ENCODE data around the gene BRSK2. TPM values are rescaled to one million over a fixed set of nuclear protein-coding genes. Genes with fewer than 3 reads are reported as not detected.
A peak's percentile ranks its signal among the peaks of the same experiment; 100 is the strongest.

BRSK2 gene
- total RNA-seq, 1 donor from 2014 or later: 0.40 TPM

DNA sequence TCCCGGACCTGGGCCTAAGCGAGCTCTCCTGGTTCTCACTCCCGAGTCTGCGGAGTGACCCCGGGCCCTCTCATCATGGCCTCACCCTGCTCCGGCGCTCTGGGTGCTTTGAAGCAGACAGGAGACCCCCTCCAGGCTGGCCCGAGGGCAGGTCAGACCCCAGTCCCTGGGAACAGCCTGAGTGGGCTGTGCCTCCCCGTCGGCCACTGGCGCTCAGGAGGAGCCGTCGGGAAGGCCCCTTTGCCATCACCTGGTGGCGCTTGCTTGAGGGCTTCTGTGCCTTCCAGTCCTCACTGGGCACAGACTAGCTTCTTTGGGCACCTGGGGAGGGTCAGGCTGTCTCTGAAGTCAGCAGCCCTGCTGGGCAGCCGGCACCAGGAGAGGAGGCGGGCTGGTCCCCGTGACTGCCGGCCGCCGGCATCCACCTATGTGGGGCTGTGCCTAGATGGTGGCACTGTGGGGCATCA, 6.7 kb downstream of the BRSK2 start:
- no peak for DNase-seq (ENCODE audit: low read depth in 2 of 2)

DNA sequence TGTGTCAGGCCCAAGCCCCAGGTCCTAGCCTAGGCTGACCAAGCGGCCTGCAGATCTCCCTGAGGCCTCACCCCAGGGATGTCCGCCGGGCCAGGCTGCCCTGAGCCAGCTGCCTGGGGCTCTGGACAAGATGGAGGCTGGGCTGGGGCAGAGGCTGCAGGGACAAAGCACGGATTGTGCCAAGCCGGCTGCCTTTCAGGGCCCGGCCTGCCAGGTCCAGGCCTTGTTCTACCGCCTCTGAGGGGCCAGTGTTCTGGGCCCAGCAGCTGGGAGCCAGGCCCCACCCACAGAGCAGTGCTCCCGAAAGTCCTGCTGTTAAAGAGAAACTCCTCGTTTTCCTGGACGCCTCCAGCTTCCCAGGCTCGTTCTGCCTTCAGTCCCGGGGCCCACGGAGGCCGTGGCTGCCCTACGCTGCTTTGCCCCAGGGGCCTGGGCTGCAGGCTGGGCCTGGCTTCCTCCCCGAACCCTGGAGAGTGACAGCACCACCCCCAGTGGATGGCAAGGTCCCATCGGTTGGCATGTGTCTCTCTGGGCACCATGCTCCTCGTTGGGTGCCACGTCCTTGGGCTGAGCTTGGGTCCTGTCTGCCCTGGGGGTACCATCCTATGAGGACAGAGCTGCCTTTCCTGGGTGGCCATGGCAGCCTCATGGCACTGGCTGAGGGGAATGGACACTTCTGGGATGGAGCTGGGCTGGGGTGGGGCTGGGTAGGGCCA, 7.6 kb downstream of the BRSK2 start:
- no peak for DNase-seq (ENCODE audit: low read depth in 2 of 2)

DNA sequence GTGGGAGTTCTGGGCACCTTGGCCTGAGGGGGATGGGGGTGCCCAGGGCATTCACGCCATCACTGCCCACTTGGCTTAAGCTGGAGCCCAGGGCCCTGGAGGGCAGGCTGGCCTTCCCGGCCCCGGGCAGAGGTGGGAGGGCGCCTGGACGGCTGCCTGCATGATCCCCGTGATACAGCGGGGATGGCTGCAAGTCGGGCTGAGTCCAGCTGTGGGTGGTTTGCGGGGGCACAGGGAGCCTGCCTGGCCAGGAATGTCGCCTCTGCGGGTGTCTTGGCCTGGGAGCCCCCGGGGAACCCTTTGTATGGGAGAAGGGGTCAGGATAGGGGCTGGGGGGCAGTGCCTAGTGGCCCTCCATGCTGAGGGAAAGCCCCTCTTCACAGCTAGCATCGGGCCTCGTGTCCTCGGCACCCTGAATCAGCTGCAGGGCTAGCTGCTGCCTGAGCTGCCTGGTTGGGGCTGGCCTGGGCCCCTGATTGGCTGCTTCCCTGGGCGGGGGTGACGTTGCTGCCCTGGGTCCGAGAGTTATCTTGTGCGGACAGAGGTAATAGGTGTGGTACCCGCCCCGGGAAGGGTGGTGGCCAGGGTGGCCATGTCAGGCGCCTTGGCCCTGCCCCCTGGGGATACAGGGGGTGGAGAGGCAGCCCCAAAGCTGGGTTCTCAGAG, 8.3 kb downstream of the BRSK2 start:
- DNase-seq (ENCODE audit: low read depth in 2 of 2): no peak

DNA sequence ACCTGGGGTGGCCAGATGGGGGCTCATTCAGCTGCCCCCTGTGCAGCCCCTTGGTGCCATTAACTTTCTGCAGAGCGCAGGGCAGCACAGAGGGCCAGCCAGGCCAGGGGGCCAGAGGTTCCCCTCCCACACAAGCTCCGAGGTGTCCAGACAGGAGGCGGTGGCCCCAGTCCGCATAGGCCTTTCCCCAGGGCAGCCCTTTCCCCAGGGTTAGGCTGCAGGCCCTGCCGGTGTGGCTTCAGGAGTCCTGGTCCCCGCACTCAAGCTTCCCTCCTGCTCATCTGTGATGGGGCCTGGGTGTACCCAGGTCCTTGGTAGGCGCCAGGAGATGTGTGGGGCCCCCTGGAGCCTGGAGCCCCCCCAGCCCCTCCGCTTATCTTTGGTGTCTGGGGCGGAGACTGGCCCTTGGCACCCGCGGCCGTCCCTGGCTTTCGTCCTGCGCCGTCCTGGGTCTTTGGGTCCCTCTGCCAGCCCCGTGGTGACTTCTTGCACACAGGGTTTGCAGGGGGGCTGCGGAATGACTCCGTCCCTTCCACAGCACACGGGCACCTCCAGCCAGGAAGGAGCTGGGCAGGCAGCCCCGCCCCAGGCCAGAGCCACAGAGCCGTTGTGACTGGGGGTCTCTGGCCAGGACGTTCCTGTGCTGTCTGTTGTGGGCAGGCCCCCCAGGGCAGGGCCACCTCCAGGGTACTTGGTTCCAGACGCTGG, 8.9 kb downstream of the BRSK2 start:
- no peak for DNase-seq (ENCODE audit: low read depth in 2 of 2)

DNA sequence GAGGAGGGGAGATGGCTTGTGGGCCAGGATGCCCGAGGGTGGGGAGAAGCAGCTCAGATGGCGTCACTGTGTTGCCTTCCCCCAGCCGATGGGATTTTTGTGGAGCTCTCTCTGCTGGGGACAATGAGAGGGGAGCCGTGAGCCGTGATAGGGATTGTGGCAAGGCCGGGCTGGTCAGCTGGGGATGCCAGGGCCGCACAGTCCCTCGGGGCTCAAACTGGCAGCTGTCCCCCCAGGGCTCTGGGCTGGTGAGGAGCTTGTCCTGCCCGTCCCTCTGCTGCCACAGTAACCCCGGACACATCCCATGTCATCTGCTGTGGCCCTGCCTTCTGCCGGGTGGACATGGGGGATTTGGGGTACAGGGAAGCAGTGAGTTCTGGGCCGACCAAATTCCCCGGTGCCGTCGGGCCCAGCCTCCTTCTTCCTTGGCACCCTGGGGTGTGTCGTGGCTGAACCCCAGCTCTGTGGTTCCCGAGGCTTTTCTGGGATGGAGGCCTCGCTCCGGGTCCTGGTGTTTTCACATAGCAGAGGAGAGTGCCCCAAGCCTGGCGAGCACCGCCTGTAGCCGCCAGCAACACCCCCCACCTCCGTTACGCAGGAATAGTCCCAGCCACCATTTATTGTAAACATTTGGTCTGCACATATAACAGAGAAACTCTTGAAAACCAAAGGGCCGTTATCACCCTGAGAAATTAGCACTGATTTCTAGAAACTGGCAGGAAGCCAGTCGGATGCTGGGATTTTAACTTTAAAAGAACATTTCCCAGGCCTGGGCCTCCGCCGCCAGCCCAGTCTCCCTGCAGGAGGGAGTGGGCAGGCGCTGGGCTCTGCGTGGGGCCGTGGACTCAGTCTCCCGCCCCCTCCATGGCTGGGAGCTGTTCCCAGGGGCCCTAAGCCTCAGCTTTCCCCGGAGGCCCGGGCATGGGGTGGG, 9.9 kb downstream of the BRSK2 start:
- no peak for DNase-seq (ENCODE audit: low read depth in 2 of 2)

DNA sequence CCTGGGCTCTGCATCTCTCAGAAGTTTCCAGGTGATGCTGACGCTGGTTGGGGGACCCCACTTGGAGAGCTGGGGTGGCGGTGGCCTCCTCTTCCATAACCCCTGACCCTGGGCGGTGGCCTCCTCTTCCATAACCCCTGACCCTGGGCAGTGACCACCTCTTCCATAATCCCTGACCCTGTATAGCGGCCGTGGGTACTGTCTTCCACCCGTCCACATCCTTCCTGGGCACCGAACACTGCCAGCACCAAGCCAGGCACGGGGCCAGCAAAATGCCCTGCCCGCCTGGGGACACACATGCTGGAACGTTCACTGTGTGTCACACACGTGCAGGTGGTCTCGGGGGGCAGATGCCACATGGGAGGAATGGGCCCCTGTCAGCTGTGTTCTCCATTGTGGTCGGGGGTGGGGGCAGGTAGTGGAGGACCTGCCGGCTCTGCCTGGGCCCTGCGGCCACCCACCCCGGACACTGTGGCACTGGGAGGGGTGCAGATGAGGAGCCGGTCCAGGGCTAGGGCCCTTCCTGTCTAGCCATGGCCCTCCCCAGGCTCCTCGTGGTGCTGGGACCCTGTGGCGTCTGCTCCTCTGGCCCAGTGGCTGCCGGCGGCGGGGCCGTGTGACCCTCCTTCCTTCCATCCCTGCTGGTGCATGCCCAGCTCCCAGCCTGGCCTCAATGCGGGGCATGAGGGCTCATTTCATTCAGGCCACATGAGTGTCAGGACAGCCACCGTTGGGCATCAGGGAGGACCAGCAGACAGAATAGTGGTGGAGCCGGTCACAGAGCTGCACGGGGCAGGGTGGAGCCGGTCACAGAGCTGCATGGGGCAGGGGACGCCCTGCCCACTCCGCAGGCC, 10.8 kb downstream of the BRSK2 start:
- no peak for DNase-seq (ENCODE audit: low read depth in 2 of 2)

DNA sequence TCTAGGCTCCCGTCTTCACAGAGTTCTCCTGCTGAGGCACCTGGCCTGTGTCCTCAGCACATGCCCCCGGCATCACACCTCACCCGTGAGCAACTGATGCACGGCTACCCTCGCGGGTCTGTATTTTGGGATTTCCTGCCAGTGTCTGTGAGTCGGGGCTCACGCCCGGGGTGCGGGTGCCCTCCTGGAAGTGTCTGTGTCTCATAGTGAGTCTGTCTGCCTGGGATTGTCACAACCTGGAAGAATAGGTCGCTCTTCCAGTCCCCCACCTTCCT, 11.4 kb downstream of the BRSK2 start:
- no peak for DNase-seq (ENCODE audit: low read depth in 2 of 2)

DNA sequence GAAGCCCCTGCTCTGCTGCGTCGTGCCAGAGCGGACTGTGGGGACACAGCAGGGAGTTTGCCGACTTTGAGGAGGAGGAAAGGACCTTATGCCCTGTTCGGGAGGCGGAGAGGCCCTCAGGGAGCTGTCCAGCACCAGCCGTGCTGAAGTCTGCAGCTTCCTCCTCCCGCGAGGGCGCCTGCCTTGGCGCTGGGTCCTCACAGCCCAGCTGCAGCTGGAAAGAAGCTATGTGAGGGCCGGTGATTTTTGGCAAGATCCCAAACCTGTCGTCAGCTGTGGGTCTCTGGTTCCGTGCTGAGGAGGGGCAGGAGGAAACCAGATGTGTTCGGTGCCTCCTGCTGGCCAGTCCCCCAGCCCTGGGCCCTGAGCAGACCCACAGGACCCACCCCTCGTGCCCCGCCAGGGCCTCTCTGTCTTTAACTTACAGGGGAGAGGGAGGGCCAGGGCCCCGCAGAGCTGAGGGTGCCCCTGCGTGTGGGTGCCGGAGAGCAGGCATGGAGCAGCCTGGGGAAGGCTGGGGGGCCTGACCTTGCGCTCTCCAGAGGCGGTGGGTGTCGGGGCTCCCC, 12.0 kb downstream of the BRSK2 start:
- DNase-seq (ENCODE audit: low read depth in 2 of 2): peak; percentile 47 to 58

DNA sequence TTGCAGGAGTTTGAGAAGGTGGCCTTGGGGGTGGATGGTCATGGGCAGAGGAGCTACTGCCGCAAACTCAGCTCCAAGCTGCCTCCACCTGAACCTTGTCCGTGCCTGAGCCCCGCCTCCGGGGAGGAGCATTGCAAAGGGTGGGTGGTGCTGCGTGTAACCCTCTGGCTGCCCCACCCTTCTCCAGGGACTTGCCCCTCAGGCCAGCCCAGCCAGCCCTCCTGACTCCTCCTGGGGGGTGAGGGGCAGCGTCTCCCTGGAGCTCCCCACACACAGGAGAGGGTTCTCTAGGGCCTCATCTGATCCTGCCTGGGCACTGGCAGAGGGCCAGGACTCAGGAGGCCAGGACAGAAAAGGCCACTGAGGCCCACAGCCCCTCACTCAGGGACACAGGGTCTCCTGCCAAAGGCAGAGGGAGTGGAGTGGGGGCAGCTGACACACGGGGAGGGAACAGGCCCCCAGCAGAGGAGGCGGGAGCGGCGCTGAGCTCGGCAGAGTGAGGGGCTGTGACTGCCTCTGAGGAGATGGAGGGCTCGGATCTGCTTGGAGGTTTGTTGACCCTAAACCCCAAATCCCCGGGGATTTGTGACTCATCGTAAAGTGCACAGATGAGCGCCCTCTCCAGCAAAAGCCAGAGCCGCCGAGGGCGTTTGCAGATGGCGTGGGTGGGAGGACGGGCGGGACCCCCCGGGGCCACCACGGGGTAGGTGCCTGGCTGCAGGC, 12.8 kb downstream of the BRSK2 start:
- DNase-seq (ENCODE audit: low read depth in 2 of 2): no peak

DNA sequence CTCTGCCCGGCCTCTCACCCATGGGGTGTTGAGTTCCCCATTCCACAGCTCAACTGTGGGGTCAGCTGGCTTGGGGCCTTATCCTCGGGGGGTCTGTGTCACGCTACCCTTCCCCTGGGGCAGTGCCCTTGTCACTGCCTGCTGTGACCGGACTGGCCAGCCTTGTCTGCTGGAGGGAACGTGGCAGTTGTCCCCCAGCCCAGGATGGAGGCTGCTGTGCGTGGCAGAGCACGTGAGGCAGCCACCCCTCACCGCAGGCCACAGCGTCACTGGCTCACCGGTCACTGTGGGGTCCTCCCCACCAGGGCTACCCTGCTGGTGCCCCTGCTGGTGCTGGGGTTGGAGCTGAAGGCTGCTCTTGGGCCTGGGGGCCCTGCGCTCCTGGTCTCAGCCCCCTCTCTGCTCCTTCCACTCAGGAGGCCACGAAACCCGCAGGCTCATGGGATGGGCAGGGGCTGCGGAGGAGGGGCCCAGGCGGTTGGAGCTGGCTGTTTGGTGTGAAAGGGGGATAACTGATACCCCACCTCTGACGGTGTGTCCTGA, 13.4 kb downstream of the BRSK2 start:
- no peak for DNase-seq (ENCODE audit: low read depth in 2 of 2)

DNA sequence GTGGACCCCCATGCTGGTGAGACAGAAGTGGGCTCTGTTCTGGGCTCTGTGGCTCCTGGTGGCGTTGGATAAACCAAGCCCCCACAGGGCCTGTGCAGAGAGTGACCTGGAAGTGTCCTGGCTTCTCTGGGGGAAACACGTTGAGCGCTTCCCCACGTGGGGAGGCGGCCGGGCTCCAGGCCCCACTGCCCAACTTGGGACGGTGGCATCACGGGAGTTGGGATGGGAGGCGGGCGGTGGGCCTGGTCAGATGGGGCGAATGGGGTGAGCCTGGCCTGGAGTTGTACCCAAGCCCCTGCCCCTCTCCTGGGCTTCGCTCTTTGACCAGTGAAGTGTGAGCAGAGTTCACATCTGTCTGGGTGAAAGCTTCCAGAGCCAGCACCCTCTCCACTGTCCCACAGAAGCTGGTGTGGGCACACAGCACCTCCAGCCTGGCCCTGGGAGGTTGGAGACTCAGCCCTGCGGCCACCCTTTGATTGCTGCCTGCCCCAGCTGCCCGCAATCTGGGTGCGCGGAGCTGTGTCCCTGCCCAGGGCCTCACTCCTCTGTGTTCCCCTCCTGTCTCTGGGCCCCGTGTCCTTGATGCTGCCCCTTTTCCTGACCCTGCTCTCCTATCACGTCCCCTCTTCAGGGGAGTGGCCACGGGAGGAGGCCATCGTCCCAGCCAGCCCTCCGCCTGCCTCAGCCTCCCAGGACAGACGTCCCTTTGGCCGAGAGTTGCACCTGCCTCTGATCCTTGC, 14.2 kb downstream of the BRSK2 start:
- no peak for DNase-seq (ENCODE audit: low read depth in 2 of 2)

DNA sequence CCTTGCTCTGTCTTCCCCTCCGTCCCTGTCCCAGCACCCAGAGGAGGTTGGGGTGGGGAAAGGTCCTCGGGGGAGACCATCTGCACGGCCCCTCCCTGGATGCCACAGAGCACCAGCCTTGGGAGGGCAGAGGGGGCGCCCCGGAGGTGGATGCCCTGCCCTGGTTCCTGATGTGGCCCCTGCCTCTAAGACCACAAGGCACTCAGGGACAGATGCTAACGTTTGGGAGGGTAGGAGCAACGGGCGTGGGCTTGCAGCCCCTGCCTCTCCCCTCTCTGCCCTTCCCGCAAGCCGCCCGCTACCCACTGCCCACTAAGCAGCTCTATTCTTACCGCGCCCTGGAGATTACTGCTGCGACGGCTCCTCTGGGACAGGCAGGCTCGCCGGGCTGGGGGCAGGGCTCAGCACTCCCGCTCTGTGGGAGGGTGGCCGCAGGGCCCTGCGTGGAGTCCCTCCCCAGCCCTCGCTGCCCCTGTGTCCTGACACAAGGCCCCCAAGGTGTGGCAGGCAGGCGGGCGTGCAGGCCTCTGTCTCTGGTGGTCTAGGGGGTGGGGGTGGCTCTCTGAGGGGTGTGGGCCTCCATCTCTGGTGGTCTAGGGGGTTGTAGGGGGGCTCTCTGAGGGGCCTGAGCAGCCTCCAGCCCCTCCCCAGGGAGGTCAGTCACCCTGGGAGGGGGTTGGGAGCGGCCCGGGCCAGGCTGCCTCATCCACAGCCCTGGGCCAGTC, 14.9 kb downstream of the BRSK2 start:
- DNase-seq (ENCODE audit: low read depth in 2 of 2): no peak

DNA sequence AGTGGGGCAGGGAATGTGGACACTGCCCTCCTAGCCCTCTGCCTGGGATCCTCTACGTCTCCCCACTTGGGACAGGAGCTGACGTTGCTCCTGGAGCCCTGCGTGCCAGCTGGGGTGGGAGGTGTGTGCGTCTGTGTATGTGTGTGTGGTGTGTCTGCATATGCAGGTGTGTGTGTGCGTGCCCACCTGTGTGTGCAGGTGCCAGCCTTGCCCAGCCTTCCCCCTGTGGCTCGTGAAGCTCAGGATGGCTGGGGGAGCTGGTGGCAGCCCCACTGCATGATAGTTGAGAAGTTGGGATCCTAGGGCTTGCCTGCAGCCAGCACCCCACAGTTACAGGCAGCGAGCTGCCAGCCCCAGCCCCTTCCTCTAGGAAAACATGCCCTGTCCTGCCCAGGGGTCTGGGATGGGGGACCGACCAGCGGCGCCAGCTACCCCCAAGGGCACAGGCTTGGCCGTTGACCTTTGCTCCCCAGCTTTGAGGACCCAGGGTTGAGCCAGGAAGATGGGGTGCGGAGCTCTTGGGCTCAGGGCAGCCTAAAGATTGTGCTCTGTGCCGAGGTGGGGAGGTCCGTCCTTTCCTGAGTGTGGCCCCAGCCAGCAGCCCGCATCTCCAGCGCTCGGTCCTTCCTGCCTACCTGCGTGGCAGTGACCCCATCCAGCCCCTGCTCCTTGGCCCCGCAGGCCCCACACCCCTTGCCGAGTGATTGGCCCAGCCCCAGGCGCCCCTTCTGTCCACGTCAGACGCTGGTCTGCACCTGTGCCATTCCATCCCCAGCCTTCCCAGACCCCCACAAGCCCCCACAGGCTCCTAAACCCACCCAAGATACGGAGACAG, 15.7 kb downstream of the BRSK2 start:
- no peak for DNase-seq (ENCODE audit: low read depth in 2 of 2)

DNA sequence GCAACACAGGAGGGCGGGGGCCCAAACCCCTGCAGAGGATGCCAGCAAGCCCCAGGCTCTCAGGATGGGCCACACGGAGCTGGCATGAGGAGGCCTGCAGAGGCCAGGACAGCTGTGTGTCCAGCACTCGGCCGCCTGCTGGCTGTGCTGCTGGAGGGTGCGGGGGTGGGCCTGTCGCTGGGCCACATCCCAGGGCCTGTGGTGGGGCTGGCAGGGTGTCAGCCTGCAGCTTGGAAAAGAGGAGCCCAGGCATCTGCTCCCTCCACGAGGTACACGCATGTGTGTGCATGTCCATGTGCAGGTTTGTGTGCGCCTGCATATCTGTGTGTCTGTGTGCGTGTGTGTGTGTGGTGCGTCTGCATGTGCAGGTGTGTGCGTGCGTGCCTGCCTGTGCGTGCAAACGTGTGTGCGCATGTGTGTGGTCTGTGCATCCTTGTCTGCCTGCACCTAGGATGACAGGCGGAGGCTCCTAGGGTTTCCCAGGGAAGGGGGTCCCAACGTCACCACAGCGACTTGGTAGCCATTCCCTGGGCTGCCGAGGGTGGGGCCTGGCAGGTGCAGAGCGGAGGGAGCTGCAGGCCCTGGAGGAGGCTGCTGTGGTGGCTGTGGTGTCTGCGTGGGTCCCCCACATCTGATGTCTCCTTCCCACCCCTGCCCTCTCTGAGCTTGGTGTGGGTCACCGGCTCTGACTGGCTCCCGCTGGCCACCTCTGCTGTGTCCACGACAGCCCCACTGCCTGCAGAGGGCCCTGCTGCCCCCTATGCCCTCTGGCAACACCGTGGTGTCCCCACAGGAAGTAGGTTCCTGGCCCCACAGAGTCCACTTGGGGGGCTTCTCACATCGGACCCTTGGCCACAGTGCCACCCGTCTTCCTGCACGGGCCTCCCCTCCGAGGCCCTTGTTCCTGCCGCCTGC, 17.1 kb downstream of the BRSK2 start:
- DNase-seq (ENCODE audit: low read depth in 2 of 2): no peak

DNA sequence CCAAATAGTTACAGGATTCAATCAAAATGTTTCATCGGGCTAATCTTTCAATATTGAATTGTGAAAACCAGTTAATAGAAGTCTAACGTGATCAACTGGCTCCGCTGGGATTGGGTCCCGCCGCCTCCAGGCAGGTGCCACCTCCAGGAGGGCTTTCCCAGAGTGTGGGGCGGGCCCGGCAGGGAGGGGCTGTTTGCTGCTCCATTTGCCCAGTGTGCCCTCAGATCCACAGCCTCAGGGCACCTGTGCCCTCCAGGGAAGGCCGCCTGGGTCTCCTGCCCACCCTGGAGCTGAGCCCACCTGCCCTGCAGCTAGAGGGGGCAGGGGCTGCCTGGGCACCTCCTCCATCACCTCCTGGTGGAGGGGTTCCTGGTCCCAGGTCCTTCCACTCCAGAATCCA, 17.9 kb downstream of the BRSK2 start:
- no peak for DNase-seq (ENCODE audit: low read depth in 2 of 2)

DNA sequence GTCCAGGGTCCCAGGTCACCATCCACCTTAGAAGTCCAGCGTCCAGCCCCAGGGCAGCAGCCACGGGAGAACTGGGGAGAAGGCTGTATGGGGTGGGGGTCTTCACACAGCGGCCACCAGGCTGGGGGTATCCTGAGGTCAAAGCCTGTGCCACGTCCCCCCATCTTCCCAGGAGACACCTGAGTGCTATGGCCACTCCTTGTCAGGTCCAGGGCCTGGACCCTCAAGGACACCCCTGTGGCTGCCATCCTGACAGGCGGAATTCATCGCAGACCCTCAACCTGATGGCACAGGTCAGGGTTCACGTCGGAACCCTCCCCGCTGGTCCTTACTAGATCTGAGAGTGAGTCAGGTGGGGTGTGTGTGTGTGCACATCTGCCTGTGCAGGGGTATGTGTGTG, 18.6 kb downstream of the BRSK2 start:
- DNase-seq (ENCODE audit: low read depth in 2 of 2): no peak
